ENCODE data around the gene ARID5B.
"Not testable (repeated sequence)": the region's sequence is repeated elsewhere in the genome, so short reads cannot be mapped to it uniquely, and the experiment has no call there.

DNA sequence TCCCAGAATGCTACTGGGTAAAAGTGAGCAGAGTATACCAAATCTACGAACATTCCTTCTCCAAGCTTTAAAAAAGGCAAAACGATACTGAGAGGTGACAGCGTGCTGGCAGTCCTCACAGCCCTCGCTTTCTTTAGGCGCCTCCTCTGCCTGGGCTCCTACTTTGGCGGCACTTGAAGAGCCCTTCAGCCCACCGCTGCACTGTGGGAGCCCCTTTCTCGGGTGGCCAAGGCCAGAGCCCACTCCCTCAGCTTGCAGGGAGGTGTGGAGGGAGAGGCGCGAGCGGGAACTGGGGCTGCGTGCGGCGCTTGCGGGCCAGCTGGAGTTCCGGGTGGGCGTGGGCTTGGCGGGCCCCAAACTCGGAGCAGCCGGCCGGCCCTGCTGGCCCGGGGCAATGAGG is 34.1 kb upstream of the ARID5B start:
- not testable (repeated sequence) for TF ChIP-seq ZNF274 (IDR thresholded peaks at IDR 0.05; ENCODE audit: low read depth, low read length); SUZ12 (IDR thresholded peaks at IDR 0.05; ENCODE audit: extremely low read depth, insufficient read depth, insufficient read length); YY1 (IDR thresholded peaks at IDR 0.05; ENCODE audit: insufficient read depth, insufficient read length)

Measured in NT2/D1 (cell line).